HG03196 (cell line): ENCODE data around the gene PARP2.
"Not testable (repeated sequence)": the region's sequence is repeated elsewhere in the genome, so short reads cannot be mapped to it uniquely, and the experiment has no call there.

Experiments
- ATAC-seq: cut with Tn5 transposase; IDR thresholded peaks from one replicate; pipeline ENCODE4 v1.9.1; 2021; ENCODE audit not compliant: unreplicated experiment

PARP2 gene

GRCh38 chr14:20345366-20345765 lies 1.9 kb downstream of the PARP2 start:
- ATAC-seq = no peak

GRCh38 chr14:20346713-20347112 lies 3.3 kb downstream of the PARP2 start:
- ATAC-seq = no peak

GRCh38 chr14:20347747-20348146 lies 4.3 kb downstream of the PARP2 start:
- ATAC-seq = no peak

- no peak for ATAC-seq
Measured at GRCh38 chr14:20350282-20350681, 6.8 kb downstream of the PARP2 start.

- no peak for ATAC-seq
Measured at GRCh38 chr14:20350860-20351259, 7.4 kb downstream of the PARP2 start.

- ATAC-seq = no peak
Measured at GRCh38 chr14:20356422-20356821, 13.0 kb downstream of the PARP2 start.

- not testable (repeated sequence) for ATAC-seq
Measured at GRCh38 chr14:20358474-20358873, 15.0 kb downstream of the PARP2 start.

GRCh38 chr14:20365928-20366327 lies 22.5 kb downstream of the PARP2 start:
- no peak for ATAC-seq

- no peak for ATAC-seq
Measured at GRCh38 chr14:20372796-20373195, 29.4 kb downstream of the PARP2 start.

GRCh38 chr14:20375471-20375870 lies 32.0 kb downstream of the PARP2 start:
- no peak for ATAC-seq

- no peak for ATAC-seq
Measured at GRCh38 chr14:20376071-20376588, 32.7 kb downstream of the PARP2 start.

- no peak for ATAC-seq
Measured at GRCh38 chr14:20377171-20377570, 33.7 kb downstream of the PARP2 start.

- no peak for ATAC-seq
Measured at GRCh38 chr14:20379743-20380142, 36.3 kb downstream of the PARP2 start.

GRCh38 chr14:20380681-20381080 lies 37.2 kb downstream of the PARP2 start:
- no peak for ATAC-seq

GRCh38 chr14:20381341-20381740 lies 37.9 kb downstream of the PARP2 start:
- ATAC-seq = no peak

GRCh38 chr14:20382526-20382925 lies 39.1 kb downstream of the PARP2 start:
- no peak for ATAC-seq

GRCh38 chr14:20383032-20383431 lies 39.6 kb downstream of the PARP2 start:
- ATAC-seq = no peak

- no peak for ATAC-seq
Measured at GRCh38 chr14:20383636-20384035, 40.2 kb downstream of the PARP2 start.

- no peak for ATAC-seq
Measured at GRCh38 chr14:20384321-20384720, 40.9 kb downstream of the PARP2 start.

- no peak for ATAC-seq
Measured at GRCh38 chr14:20384886-20385285, 41.5 kb downstream of the PARP2 start.

GRCh38 chr14:20386276-20386855 lies 42.9 kb downstream of the PARP2 start:
- no peak for ATAC-seq

- no peak for ATAC-seq
Measured at GRCh38 chr14:20387576-20387975, 44.1 kb downstream of the PARP2 start.

- ATAC-seq = no peak
Measured at GRCh38 chr14:20388159-20388558, 44.7 kb downstream of the PARP2 start.
